ENCODE results near the gene EXOSC10. TPM values are rescaled to one million over a fixed set of nuclear protein-coding genes. Genes with fewer than 3 reads are reported as not detected.
A peak's percentile ranks its signal among the peaks of the same experiment; 100 is the strongest.
"Not testable (repeated sequence)": the region's sequence is repeated elsewhere in the genome, so short reads cannot be mapped to it uniquely, and the experiment has no call there.

The EXOSC10 gene
- total RNA-seq, 2 experiments from 2014 or later, result 103 to 104 TPM

DNA sequence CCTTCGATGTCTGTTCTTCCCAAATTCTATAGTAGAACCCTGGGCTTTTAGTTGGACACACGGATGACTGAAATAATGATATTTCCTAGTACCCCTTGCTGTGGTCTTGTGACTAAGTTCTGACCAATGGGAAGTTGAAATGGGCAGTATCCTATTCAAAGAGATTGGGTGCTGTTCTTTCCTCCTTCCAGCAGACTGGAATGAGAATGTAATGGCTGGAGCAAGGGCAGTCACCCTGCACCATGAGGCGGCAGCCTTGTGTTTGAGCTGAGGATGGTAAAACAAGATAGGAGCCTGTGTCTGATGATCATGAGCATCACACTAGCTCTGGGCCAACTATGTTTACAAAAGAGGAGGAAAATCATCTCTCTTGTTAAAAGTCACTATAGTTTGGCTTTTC, 34.7 kb downstream of the EXOSC10 start:
- ATAC-seq (no peak), DNase-seq (no peak)
- Mint-ChIP-seq H3K4me3 (no peak overlapping the region), H3K27ac (no peak overlapping the region), H3K4me1 (peaks cover 54% of the 10 kb centered on the region), H3K9me3 (ENCODE audit: low read depth) (no peaks in the 10 kb centered on the region), H3K36me3 (peaks cover 53% of the 10 kb centered on the region), H3K27me3 (no peaks in the 10 kb centered on the region)
- CTCF ChIA-PET, result interaction anchor here (6.8 kb wide), 1 partner anchor 27 kb away, joined by 75 read pairs; no protein-coding TSS in a partner anchor

DNA sequence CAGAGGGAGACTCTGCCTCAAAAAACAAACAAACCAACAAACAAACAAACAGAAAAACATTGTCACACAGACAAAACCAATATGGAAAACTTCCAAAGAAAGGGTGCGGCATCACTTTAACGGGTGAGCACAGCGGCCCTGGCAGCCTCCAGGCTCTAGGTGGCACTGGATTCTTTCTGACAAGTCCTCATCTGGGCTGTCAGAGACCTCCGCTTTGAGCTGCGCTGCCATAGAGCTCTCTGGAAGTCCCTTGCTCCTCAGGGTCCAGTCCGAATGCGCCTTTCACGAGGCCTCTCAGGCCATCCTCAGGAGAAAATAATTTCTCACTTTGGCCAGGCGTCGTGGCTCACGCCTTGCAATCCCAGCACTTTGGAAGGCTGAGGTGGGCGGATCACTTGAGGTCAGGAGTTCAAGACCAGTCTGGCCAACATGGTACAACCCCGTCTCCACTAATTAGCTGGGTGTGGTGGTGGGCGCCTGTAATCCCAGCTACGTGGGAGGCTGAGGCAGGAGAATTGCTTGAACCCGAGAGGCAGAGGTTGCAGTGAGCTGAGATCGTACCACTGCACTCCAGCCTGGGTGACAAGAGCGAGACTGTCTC, 35.6 kb downstream of the EXOSC10 start:
- H3K27ac Mint-ChIP-seq; ATAC-seq; H3K4me3 Mint-ChIP-seq; DNase-seq; H3K27me3 Mint-ChIP-seq; H3K9me3 Mint-ChIP-seq (ENCODE audit: low read depth): not testable (repeated sequence)
- CTCF ChIA-PET, result interaction anchor here (1.3 to 6.8 kb wide), 3 partner anchors 26 to 198 kb away, joined by 3 to 75 read pairs (median 4); partner anchors contain the start of gene MTOR
- Mint-ChIP-seq H3K4me1 (peaks cover 47% of the 10 kb centered on the region), H3K36me3 (peaks cover 44% of the 10 kb centered on the region)

GRCh38 chr1:11062965-11063401, 36.7 kb downstream of the EXOSC10 start:
- Mint-ChIP-seq H3K4me3 (peak overlapping the region; percentile 31), H3K36me3 (peaks cover 38% of the 10 kb centered on the region), H3K4me1 (peaks cover 55% of the 10 kb centered on the region), H3K27me3 (no peaks in the 10 kb centered on the region), H3K27ac (peak overlapping the region; percentile 93), H3K9me3 (ENCODE audit: low read depth) (no peaks in the 10 kb centered on the region)
- peak; percentile 92 for DNase-seq
- CTCF ChIA-PET, result interaction anchor here (0.6 to 6.8 kb wide), 6 partner anchors 11 to 199 kb away, joined by 3 to 75 read pairs (median 4); partner anchors contain the start of gene MTOR
- peak; percentile 8 for ATAC-seq

DNA sequence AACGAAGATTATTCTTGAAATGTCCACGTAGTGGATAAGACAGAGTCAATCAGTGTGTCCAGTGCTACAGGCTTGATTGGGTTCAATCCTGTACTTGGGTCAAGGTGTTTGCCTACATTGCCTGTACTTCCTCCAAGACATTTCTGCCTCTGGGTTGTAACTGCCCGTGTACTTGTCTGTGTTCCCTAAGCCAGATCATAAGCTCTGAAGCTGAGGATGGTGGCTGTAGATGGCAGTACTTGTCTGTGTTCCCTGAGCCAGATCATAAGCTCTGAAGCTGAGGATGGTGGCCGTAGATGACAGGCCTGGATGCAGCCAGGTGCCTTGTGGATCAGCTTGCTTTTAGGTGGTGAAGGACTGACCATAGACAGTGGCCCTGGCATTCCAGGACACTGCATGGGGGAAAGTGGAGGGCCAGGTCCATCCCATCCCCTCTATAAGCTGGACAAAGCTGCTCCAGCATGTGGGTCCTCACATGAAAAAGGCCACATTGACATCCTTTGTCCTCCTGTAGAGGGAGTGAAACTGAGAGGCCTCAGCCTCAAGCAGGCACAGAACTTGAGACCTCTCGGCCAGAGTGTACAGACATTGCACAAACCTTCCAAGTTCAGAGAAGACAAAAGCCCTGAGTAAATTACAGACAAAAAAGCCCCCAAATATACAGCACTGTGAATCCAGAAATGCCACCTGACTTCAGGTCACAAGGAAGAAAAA, 37.9 kb downstream of the EXOSC10 start:
- Mint-ChIP-seq H3K9me3 (ENCODE audit: low read depth) (no peaks in the 10 kb centered on the region), H3K27ac (peak overlapping the region; percentile 93), H3K27me3 (no peaks in the 10 kb centered on the region), H3K4me1 (peaks cover 61% of the 10 kb centered on the region), H3K36me3 (peaks cover 34% of the 10 kb centered on the region), H3K4me3 (no peak overlapping the region)
- CTCF ChIA-PET, result interaction anchor here (0.9 to 6.8 kb wide), 9 partner anchors 11 to 589 kb away, joined by 3 to 75 read pairs (median 4); partner anchors contain the start of gene EXOSC10
- ATAC-seq, result no peak
- DNase-seq, result no peak

- Mint-ChIP-seq H3K9me3 (ENCODE audit: low read depth) (no peaks in the 10 kb centered on the region), H3K4me3 (peak within 1 kb of the TSS; percentile 90), H3K36me3 (peaks cover 22% of the 10 kb centered on the region), H3K27ac (peak within 1 kb of the TSS; percentile 93), H3K27me3 (no peaks in the 10 kb centered on the region), H3K4me1 (peaks cover 61% of the 10 kb centered on the region)
- CTCF ChIA-PET, result interaction anchor here (0.6 to 6.8 kb wide), 13 partner anchors 9 to 590 kb away, joined by 3 to 75 read pairs (median 4); partner anchors contain the start of gene EXOSC10
- peak; percentile 92 for DNase-seq
- ATAC-seq, result peak; percentile 94
Measured at GRCh38 chr1:11059968-11060830, 39.5 kb downstream of the EXOSC10 start, which contains the start of gene SRM. SRM (minus strand) TSS chr1:11060018; CDS start chr1:11059943, 75 bp downstream.

- H3K4me1 Mint-ChIP-seq, result peaks cover 57% of the 10 kb centered on the region
- CTCF ChIA-PET, result interaction anchor here (0.6 to 6.8 kb wide), 3 partner anchors 8 to 24 kb away, joined by 3 to 75 read pairs (median 3); no protein-coding TSS in a partner anchor
- H3K27ac Mint-ChIP-seq, result peak overlapping the region; percentile 78
- no peak for DNase-seq
- peaks cover 19% of the 10 kb centered on the region for H3K36me3 Mint-ChIP-seq
- H3K27me3 Mint-ChIP-seq, result no peaks in the 10 kb centered on the region
- H3K4me3 Mint-ChIP-seq, result peak overlapping the region; percentile 90
- no peak for ATAC-seq
- H3K9me3 Mint-ChIP-seq (ENCODE audit: low read depth), result no peaks in the 10 kb centered on the region
Measured at GRCh38 chr1:11059155-11059967, 40.3 kb downstream of the EXOSC10 start.

DNA sequence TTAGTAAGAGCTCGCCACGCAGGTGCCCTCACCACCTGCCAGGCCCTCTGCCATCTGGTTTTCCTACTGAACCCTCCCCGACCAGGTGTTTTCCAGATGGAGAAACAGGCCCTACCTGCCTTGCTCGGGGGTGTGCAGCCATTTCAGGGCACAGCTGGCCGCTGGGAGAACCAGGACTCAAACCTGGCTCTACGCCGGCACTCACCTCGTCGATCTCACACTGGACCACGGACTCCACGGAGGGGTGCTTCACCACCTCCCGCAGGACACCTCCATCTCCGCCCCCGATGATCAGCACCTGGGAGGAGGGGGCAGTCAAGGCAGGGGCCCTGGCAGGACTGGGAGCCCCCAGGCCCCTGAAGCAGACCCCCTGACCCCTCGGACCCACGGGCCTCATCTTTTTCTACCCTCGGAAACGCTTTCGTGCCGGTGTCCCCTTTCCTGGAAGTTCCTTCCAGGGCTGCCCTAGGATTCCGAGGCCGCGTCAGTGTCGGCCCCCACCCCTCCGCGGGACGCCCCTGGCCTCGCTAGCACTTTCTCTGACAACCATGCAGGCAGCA, 41.0 kb downstream of the EXOSC10 start:
- Mint-ChIP-seq H3K27ac (peak overlapping the region; percentile 78), H3K4me1 (peaks cover 53% of the 10 kb centered on the region), H3K36me3 (peaks cover 18% of the 10 kb centered on the region), H3K27me3 (no peaks in the 10 kb centered on the region), H3K9me3 (ENCODE audit: low read depth) (no peaks in the 10 kb centered on the region), H3K4me3 (peak overlapping the region; percentile 90)
- CTCF ChIA-PET, result interaction anchor here (0.8 to 2.6 kb wide), 2 partner anchors 21 to 583 kb away, joined by 3 to 17 read pairs; no protein-coding TSS in a partner anchor
- DNase-seq (no peak), ATAC-seq (no peak)

DNA sequence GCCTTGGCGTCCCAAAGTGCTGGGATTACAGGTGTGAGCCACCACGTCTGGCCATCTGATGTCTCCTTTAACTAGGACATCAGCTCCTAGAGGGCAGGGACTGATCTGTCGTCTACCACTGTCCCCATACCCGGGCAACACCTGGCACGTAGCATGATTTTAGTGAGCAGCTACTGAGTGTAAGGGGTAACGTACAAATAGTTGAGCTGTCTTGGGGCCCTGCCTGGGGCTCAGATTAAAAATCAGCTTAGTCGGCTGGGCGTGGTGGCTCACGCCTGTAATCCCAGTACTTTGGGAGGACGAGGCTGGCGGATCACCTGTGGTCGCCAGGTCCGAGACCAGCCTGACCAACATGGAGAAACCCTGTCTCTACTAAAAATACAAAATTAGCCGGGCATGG, 41.6 kb downstream of the EXOSC10 start:
- DNase-seq (no peak), ATAC-seq (no peak)
- Mint-ChIP-seq H3K4me3 (peak overlapping the region; percentile 90), H3K36me3 (peaks cover 16% of the 10 kb centered on the region), H3K27me3 (no peaks in the 10 kb centered on the region), H3K27ac (no peak overlapping the region), H3K9me3 (ENCODE audit: low read depth) (no peaks in the 10 kb centered on the region), H3K4me1 (peaks cover 46% of the 10 kb centered on the region)
- CTCF ChIA-PET, result interaction anchor here (0.8 to 2.6 kb wide), 2 partner anchors 20 to 584 kb away, joined by 3 to 17 read pairs; no protein-coding TSS in a partner anchor

DNA sequence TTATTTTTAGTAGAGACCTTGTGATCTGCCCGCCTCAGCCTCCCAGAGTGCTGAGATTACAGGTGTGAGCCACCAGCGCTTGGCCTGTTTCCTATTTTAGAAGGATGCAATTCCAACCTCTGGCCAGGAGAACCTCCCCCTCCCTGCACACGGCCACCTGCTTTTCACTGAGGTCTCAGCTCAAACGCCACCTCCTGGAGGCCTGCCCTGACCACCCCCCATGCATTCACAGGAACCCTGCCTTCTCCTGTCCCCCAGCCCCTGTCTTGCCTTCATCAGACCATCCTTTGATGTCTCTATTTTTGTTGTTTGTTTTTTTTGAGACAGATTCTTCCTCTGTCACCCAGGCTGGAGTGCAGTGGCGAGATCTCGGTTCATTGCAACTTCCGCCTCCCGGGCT, 42.2 kb downstream of the EXOSC10 start:
- CTCF ChIA-PET, result interaction anchor here (2.6 kb wide), 1 partner anchor 20 kb away, joined by 17 read pairs; no protein-coding TSS in a partner anchor

DNA sequence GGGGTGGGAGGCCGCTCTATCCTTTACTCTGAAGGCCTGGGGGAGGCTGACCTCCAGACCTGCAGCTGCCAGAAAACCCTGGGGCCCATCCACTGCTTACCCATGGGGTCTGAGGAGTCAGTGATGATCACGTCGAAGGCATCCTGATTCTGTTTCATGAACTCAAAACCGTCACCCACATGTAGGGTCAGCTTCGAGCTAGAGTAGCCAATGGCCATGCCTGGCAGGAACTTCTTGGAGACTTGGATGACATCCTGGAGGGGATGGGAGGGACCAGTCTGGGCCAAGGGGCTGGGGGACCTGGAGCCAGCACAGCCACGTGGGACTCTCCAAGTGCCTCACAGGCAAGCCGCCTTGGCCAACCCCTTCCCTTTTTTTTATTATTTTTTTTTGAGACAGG, 43.2 kb downstream of the EXOSC10 start:
- Mint-ChIP-seq H3K4me1 (peaks cover 41% of the 10 kb centered on the region), H3K36me3 (peaks cover 9% of the 10 kb centered on the region), H3K9me3 (ENCODE audit: low read depth) (no peaks in the 10 kb centered on the region), H3K27me3 (no peaks in the 10 kb centered on the region), H3K4me3 (no peak overlapping the region), H3K27ac (no peak overlapping the region)
- CTCF ChIA-PET, result interaction anchor here (2.6 kb wide), 1 partner anchor 19 kb away, joined by 17 read pairs; no protein-coding TSS in a partner anchor
- ATAC-seq (no peak), DNase-seq (no peak)

More for the DNA sequence above, 42.2 kb downstream of the EXOSC10 start:
- Mint-ChIP-seq H3K4me3 (no peak overlapping the region), H3K36me3 (peaks cover 12% of the 10 kb centered on the region), H3K9me3 (ENCODE audit: low read depth) (no peaks in the 10 kb centered on the region), H3K4me1 (peaks cover 42% of the 10 kb centered on the region), H3K27me3 (no peaks in the 10 kb centered on the region), H3K27ac (no peak overlapping the region)
- ATAC-seq, result no peak
- no peak for DNase-seq

- Mint-ChIP-seq H3K36me3 (peaks cover 9% of the 10 kb centered on the region), H3K4me3 (no peak overlapping the region), H3K27ac (no peak overlapping the region), H3K4me1 (peaks cover 38% of the 10 kb centered on the region), H3K9me3 (ENCODE audit: low read depth) (no peaks in the 10 kb centered on the region), H3K27me3 (no peaks in the 10 kb centered on the region)
- CTCF ChIA-PET, result interaction anchor here (0.7 kb wide), 1 partner anchor 18 kb away, joined by 3 read pairs; no protein-coding TSS in a partner anchor
- ATAC-seq (no peak), DNase-seq (no peak)
Measured at GRCh38 chr1:11055676-11056075, 44.0 kb downstream of the EXOSC10 start.

GRCh38 chr1:11054666-11055065, 45.0 kb downstream of the EXOSC10 start:
- H3K4me1 Mint-ChIP-seq, result peaks cover 32% of the 10 kb centered on the region
- CTCF ChIA-PET, result no interaction called here
- no peaks in the 10 kb centered on the region for H3K9me3 Mint-ChIP-seq (ENCODE audit: low read depth)

More at GRCh38 chr1:11054666-11055065, 45.0 kb downstream of the EXOSC10 start:
- no peaks in the 10 kb centered on the region for H3K27me3 Mint-ChIP-seq
- no peak overlapping the region for H3K27ac Mint-ChIP-seq
- no peak for DNase-seq
- H3K36me3 Mint-ChIP-seq, result peaks cover 9% of the 10 kb centered on the region
- no peak for ATAC-seq
- H3K4me3 Mint-ChIP-seq, result no peak overlapping the region

All from activated CD8-positive, alpha-beta memory T cell treated with anti-CD3 and anti-CD28 coated beads, Interleukin-2, amount 10 ng/mL, durations not matched to agents 7 days and 5 days (primary cell).